ENCODE results near the gene SERINC5.

The SERINC5 gene

DNA sequence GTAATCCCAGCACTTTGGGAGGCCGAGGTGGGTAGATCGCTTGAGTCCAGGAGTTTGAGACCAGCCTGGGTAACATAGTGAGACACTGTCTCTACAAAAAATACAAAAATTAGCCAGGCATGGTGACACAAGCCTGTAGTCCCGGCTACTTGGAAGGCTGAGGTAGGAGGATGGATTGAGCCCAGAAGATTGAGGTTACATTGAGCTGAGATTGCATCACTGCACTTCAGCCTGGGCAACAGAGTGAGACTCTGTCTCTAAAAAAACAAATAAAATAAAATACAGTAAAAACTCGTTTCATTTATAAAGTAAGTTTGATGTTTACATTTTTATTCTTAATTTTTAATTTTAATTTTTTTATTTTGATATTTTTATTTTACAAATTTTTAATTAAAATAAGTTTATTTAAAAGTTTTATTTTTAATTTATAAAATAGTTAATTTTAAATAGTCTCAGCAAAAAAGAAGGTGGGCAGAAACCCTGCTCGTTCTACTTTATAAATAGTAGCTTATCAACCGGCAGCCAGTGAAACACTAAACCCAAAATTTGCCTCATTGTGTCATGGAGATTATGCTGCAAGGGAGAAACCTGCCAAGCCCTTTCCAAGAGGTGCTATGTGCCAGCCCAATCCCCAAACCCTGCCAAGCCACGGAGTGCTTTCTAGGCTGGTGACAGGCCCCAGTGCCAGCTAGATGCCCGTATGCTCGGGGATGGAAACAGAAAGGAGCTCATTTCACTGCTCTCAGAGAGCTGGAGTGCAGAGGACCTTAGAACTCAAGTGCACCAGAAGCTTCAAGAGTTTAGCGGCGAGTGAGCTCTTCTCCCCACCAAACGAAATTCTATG lies 38.9 kb downstream of the SERINC5 start:
- Histone ChIP-seq H3K4me3 (ENCODE audit: low read depth, low read length) (no peak overlapping the region), H3K27me3 (ENCODE audit: insufficient read depth, low read depth, severe bottlenecking) (no peaks in the 10 kb centered on the region), H3K27ac (no peak overlapping the region), H3K9me3 (ENCODE audit: severe bottlenecking) (no peaks in the 10 kb centered on the region), H3K36me3 (no peaks in the 10 kb centered on the region)
- no peak for DNase-seq
- TF ChIP-seq, protein P1, sequence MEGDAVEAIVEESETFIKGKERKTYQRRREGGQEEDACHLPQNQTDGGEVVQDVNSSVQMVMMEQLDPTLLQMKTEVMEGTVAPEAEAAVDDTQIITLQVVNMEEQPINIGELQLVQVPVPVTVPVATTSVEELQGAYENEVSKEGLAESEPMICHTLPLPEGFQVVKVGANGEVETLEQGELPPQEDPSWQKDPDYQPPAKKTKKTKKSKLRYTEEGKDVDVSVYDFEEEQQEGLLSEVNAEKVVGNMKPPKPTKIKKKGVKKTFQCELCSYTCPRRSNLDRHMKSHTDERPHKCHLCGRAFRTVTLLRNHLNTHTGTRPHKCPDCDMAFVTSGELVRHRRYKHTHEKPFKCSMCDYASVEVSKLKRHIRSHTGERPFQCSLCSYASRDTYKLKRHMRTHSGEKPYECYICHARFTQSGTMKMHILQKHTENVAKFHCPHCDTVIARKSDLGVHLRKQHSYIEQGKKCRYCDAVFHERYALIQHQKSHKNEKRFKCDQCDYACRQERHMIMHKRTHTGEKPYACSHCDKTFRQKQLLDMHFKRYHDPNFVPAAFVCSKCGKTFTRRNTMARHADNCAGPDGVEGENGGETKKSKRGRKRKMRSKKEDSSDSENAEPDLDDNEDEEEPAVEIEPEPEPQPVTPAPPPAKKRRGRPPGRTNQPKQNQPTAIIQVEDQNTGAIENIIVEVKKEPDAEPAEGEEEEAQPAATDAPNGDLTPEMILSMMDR (IDR thresholded peaks at IDR 0.05; ENCODE audit: low read depth, low read length): no peak

- DNase-seq: no peak
- TF ChIP-seq, protein P1 (IDR thresholded peaks at IDR 0.05; ENCODE audit: low read depth, low read length): no peak
- no peak overlapping the region for H3K27ac ChIP-seq
- H3K4me3 ChIP-seq (ENCODE audit: low read depth, low read length): no peak overlapping the region
- no peaks in the 10 kb centered on the region for H3K27me3 ChIP-seq (ENCODE audit: insufficient read depth, low read depth, severe bottlenecking)
- H3K9me3 ChIP-seq (ENCODE audit: severe bottlenecking): no peaks in the 10 kb centered on the region
- no peaks in the 10 kb centered on the region for H3K36me3 ChIP-seq
Observed at GRCh38 chr5:80216096-80216495, 39.8 kb downstream of the SERINC5 start.

DNA sequence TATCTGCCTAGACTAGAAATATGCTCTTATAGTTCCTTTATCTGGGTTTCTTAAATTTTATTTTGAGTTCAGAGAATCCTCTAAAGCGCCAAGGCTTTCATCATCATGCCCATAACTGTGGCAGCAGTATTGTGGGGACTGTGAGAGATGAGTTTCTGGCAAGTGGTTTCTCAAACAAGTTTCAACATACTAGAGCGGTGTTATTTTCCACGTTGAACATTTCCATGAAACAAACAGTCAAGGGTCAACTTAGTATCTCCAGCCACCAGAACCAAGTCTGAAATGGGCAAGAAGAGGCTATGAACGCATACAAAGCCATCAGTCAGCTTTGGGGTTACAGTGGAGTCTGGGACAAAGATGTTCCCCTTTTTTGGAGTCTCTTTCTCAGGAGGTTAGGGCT lies 40.3 kb downstream of the SERINC5 start:
- Histone ChIP-seq H3K4me3 (ENCODE audit: low read depth, low read length) (no peak overlapping the region), H3K27ac (no peak overlapping the region), H3K27me3 (ENCODE audit: insufficient read depth, low read depth, severe bottlenecking) (no peaks in the 10 kb centered on the region), H3K36me3 (no peaks in the 10 kb centered on the region), H3K9me3 (ENCODE audit: severe bottlenecking) (no peaks in the 10 kb centered on the region)
- no peak for DNase-seq
- TF ChIP-seq, protein P1 (IDR thresholded peaks at IDR 0.05; ENCODE audit: low read depth, low read length): no peak

GRCh38 chr5:80213466-80213865 lies 42.4 kb downstream of the SERINC5 start:
- Histone ChIP-seq H3K27ac (no peak overlapping the region), H3K4me3 (ENCODE audit: low read depth, low read length) (no peak overlapping the region), H3K9me3 (ENCODE audit: severe bottlenecking) (no peaks in the 10 kb centered on the region), H3K36me3 (no peaks in the 10 kb centered on the region), H3K27me3 (ENCODE audit: insufficient read depth, low read depth, severe bottlenecking) (no peaks in the 10 kb centered on the region)
- TF ChIP-seq, protein P1 (IDR thresholded peaks at IDR 0.05; ENCODE audit: low read depth, low read length): no peak
- no peak for DNase-seq

- no peaks in the 10 kb centered on the region for H3K36me3 ChIP-seq
- H3K27me3 ChIP-seq (ENCODE audit: insufficient read depth, low read depth, severe bottlenecking): no peaks in the 10 kb centered on the region
- no peak overlapping the region for H3K27ac ChIP-seq
- DNase-seq: no peak
- no peak overlapping the region for H3K4me3 ChIP-seq (ENCODE audit: low read depth, low read length)
- TF ChIP-seq, protein P1 (IDR thresholded peaks at IDR 0.05; ENCODE audit: low read depth, low read length): no peak
- no peaks in the 10 kb centered on the region for H3K9me3 ChIP-seq (ENCODE audit: severe bottlenecking)
Observed at GRCh38 chr5:80212171-80212667, 43.6 kb downstream of the SERINC5 start.
